Activated naive CD4-positive, alpha-beta T cell treated with anti-CD3 and anti-CD28 coated beads, Interleukin-2, amount 50 U/mL, for 16 hours (primary cell): Measurements from ENCODE around the gene RNF130.
"Not testable (repeated sequence)": the region's sequence is repeated elsewhere in the genome, so short reads cannot be mapped to it uniquely, and the experiment has no call there.

Experiments used
- DNase-seq: peaks from one replicate; pipeline ENCODE4 v3.0.0-alpha.2; 2020

The RNF130 gene

DNA sequence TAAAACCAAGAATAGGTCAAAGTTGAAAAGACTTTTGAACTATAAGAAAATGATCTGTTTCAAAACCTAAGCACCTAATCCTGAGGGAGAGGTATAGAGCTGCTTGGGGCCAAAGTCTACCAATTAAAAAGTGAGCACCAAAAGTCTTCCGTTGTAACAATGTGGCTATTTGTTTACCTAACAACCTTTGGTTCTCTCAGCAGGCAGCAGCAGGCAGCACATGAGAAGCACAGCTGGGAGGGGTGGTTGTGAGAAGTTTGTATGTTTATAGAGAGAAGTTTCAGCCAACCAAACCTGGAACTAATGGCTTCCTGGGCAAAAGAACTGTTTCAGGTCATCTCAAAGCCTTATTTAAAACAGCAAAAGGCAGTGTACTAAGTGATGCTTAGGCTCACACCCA is 104.1 kb downstream of the RNF130 start:
- DNase-seq, result no peak

DNA sequence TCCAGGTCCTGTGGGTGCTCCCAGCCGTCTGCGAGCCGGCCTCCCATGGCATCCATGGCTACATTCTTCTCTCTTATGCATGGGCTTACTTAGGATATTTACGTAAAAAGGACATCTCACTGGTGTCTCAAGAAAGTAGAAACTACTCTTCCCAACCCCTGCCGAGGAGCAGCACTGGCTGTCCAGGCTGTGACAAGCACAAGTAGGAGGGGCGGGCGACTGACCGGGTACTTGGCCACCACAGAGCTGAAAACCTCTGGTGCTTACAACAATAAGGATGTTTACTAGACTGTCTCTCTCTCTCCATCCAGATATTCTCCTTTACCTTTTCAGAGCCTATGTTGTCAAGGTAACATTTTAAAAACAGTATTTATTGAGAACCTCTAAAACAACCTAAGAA is 107.5 kb downstream of the RNF130 start:
- DNase-seq, result no peak

DNA sequence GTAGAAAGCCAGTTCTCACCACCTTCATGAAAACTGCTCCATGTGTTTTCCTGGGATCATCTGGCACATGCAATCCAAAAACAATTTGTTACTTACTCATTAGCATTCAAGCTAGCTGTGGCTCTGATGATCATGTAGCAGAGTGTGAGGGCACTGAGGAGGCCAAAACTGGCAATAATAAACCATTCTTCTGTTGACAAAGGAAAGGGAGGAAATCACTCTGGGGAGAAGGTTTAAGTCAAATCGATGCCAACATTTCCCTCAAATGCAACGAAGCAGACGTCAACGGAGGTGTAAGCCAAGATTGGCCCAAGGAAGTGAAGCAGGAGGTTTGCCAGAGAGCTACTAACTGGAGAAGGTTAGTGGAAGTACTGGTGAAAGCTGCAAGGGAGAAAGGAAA is 108.2 kb downstream of the RNF130 start:
- no peak for DNase-seq

DNA sequence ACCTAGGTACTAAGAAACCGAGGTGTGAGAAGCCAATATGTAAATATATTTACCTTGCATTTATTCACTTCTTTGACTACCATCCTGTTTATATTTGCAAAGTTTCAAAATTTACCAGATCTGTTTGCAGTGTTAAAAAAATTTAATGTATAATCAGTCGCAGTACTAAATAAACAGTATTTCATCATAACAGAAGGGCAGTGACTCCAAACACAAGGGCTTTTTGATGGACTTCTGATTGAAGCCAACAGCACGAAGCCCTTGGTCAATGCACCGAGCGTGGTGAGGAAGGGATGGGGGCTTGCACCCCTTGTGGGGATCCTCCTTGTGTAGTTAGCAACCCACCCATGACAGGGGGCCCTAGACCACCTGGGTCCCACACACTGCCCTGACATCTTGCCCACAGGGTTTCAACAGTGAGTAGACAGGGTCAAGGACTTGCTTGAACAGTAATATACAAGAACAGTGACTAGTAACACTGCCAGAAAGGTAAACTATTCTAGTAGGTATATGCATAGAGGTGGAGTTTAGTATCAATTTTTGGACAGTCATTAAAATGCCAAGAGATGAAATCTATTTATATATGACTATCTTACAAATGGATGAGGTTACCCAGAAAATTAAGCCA is 111.2 kb downstream of the RNF130 start:
- no peak for DNase-seq

DNA sequence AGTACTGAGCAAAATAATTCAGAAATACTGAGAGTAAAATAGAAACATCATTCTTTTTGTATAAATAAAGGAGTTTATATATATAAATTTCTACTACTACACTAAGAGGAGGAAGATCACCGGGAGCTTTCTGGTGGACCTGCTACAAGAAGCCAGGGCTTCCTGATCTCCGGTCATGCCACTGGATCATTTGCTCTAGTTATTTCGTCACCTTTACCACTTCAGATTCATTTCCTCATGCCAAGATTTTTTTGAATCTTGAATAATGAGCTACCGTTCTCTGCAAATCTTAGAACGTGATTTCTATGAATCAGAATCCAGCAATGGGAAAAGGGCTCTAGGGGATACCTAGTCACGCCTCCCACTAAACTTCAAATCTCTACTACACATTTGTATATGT is 111.9 kb downstream of the RNF130 start:
- no peak for DNase-seq

DNA sequence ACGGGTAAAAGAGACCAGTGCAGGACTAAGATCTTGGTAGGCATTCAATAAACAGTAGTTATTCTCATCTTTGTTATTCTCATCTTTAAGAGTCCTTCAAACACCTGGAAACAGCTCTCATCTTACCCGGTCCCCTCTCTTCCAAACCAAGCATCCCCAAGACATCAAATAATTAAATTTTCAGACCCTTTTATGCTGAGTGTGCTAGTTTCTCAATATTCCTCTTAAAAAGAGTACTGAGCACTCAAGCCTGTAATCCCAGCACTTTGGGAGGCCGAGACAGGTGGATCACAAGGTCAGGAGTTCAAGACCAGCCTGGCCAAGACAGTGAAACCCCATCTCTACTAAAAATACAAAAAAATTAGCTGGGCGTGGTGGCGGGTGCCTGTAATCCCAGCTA is 112.4 kb downstream of the RNF130 start:
- DNase-seq, result not testable (repeated sequence)

DNA sequence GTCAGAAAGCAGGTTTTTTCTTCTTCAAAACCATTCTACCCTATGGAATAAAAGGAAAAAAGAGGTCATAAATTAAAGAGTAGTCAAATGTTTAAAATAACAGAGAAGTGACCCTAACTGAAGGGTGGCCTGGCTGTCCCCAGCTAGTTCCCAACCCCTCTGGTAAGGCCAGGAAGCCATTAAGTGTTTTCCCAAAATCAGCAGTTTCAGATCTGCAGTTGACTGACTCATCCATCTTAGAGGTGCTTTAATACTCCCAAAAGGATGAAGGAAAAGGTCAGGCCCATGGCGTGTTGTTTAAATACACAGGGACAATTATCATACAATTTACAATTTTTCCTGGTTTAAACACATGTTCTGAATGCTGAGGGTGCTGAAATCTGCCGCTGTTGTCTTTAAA is 115.9 kb downstream of the RNF130 start:
- DNase-seq, result no peak

DNA sequence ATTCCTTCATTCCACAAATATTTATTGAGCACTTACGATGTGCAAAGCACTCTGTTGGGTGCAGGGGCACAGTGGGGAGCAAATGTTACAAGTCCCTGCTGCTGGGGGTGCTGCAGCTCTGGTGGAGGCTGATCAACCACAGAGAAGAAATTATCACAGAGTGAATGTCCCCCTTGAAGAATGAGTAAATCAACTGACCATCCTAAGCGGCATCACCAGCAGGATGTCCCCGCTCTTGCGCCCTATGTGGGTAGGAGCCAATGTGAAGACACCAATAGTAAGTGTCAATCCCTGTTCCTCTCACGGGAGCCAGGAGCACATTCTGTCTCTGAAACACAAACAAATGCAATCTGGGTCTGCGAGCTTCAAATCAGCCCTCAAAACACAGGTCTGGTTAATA is 116.5 kb downstream of the RNF130 start:
- DNase-seq, result no peak

DNA sequence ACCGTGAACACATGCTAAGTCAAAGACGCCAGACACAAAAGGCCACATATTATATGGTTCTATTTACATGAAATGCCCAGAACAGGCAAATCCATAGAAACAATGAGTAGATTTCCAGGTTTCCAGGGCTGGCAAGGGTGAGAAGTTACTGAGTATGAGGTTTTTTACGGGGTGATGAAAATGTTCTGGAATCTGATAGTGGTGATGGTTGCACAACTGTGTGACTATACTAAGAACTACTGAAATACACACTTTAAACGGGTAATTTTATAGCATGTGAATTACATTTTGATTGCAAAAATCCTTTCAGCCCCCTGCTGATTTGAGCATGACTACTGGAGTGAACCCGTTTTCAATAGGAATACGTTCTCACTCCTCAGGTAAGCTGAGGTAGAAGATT is 117.1 kb downstream of the RNF130 start:
- DNase-seq, result no peak

DNA sequence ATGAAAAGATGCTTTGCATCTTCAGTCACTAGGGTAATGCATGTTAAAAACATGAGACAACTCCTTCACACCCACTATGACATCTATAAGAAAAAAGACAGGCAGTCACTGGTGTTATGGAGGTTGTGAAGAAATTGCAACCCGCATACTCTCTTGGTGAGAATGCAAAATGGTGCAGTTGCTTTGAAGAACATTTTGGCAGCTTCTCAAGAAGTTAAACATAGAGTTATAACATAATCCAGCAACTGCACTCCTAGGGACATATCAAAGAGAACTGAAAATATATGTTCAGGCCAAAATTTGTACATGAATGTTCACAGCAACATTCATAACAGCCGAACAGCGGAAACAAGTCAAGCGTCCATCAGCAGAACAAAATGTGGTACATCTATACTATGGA is 117.6 kb downstream of the RNF130 start:
- no peak for DNase-seq

DNA sequence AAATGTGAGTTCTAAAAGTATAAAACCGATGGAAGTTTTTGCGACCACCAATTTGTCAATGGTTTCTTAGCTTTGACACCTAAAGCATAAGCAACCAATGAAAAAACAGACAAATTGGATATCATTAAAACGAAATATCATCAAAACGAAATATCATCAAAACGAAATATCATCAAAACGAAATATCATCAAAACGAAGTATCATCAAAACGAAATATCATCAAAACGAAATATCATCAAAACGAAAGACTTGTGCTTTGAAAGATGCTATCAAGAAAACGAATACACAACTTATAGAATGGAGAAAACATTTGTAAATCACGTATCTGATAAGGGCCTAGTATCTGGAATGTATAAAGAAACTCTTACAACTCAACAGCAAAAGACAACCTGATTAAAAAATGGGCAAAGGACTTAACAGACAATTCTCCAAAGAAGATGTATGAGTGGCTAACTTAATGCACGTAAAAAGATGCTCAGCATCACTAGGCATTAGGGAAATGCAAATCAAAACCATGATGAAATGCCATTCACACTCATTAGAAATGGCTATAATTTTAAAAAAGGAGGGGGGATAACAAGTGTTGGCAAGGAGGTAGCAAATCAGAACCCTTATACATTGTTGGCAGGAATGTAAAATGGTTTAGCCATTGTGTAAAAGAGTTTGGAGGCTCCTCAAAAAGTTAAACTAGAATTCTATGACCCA is 134.4 kb downstream of the RNF130 start:
- DNase-seq, result no peak

DNA sequence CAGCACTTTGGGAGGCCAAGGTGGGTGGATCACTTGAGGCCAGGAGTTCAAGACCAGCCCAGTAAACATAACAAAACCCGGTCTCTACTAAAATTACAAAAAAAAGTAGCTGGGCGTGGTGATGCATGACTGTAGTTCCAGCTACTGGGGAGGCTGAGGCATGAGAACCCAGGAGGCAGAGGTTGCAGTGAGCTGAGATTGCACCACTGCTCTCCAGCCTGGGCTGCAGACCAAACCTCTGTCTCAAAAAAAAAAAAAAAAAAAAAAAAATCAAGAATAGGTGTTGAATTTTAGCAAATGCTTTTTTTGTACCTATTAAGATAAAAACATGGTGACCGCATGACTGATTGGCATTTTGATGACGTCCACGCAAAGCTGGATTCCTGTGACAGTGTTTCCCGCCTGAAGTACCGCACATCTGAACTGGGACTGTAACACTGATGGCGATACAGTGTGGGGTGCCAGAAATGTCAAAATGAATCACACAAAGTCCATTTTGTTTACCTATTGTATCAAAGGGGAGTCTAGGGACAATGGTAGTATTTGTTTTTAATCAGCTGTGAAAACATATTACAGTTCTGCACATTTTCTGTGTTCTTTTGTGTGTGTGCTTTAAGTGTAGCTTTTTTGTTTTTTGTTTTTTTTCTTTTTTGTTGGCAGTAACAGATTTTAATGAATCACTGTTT is 140.6 kb downstream of the RNF130 start:
- DNase-seq, result no peak

DNA sequence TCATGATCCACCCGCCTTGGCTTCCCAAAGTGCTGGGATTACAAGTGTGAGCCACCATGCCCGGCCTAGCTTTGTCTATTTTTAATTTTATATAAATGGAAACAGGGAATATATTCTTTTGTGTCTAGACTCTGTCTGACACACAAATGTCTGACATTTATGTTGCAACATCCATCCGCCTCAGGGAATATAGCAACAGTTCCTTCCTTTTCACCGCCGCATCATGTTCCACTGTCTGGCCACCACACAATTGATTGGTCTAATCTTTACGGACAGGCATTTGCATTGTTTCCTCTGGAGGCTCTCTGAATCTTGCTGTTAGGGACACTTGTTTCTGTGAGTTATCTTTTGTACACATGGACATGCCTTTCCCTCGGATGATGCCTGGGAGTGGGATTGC is 143.7 kb downstream of the RNF130 start:
- no peak for DNase-seq

DNA sequence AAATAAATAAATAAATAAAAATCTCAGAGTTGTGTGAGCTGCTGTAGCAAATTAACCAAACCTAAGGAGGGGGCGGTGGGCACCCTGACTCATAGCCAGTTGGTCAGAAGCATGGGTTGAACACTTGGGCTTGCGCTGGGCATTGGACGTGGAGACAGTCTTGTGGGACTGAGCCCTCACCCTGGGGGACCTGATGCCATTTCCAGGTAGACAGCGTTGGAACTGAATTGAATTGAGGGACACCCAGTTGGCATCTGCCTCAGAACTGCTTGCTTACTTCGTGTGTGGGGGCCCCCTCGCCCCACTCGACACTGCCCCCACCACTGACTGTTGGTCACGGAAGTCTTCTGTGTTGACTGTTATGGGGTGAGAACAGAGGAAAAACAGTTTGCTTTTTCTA is 144.9 kb downstream of the RNF130 start:
- DNase-seq, result no peak

DNA sequence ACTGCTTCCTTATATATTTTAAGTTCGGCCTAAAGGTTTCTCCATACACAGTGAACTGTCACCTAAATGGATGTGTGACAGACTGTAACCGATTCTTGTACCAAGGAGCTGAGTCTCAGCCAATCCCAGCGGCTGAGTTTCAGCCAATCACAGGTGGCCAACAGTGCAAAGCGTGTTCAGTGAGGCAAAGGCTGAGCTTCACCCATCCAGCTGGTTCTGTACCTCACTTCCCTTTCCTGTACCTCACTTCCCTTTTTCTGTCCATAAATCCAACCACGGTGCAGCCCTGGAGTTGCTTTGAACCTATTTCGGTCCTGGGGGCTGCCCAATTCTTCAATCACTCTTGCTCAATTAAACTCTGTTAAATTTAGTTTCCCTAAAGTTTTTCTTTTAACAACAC is 148.1 kb downstream of the RNF130 start:
- no peak for DNase-seq

DNA sequence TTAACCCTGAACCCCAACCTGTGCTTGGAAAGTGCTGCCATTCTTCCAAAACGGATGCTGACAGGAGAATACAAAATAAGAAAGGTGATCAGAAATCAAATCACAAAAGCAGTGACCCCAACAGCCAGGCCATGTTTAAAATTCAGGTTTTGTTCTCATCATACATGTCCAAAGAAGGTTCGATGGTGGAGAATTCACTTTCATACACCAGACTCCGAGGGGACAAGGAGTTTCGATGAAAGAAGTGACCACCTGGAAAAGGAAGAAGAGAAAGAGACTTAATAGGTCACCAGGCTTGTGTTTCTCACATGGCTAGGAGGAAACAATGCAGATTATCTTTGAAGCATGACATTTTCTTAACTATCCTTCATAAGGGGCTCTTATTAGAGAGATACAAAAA is 151.4 kb downstream of the RNF130 start:
- DNase-seq, result no peak

DNA sequence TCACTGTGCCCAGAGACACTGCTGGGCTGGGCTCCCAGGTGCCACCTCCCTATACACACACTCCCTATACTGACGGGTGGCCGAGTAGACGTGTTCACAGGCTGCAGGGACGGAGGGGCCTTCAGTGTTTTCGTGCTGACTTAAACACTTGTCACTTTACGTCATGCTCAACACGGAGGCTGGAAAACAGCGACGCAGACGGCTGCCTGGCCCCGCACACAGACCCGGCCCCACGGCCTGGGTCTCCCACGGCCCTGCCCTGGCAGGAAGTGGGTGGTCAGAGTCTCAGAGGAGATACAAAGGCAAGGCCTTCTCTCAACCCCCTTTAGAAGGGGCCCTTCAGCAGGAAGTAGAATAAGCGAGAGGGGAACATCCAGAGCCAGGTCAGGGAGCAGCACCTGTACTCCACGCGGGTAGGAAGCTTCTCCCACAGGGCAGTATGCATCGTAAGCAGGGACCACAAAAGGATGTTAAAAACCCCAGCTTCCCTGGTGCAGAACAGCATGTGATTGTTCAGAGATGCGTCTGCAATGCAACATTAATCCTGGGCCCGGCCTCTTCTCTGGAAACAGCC is 152.0 kb downstream of the RNF130 start:
- DNase-seq, result no peak

DNA sequence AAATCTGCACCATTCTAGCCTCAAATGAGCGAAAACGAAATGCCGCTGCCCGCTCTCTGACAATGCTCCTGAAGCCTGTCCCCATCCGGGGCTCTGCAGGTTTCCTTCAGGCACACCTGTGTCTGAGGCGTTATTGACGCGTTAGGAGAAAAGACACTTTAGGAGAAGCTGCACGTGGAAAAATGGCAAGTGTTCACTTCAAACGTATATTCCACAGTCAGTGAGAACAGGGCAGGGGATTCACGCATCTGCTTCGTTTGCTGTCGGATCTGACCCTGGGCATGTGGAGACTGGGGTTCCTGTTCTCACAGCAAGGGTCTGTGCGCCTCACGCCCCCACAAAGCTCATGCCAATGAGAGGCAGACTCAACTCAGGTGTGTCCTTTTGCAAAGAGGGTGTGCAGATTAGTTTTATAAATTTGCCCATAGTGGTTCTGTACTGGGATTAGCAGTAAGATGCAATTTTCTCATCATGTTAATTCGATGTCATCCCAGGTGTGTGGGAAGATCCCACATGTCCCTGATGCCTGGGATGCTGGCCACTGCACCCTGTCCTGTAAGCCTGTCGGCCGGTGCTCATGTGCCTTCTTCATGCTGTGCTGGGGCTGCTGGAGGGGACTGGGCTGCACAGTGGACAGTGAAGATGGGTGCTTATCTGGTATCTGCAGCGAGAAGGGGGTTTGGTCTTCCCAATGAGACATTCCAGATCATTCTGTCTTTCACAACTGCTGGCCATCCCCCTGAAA is 152.6 kb downstream of the RNF130 start:
- DNase-seq, result no peak

DNA sequence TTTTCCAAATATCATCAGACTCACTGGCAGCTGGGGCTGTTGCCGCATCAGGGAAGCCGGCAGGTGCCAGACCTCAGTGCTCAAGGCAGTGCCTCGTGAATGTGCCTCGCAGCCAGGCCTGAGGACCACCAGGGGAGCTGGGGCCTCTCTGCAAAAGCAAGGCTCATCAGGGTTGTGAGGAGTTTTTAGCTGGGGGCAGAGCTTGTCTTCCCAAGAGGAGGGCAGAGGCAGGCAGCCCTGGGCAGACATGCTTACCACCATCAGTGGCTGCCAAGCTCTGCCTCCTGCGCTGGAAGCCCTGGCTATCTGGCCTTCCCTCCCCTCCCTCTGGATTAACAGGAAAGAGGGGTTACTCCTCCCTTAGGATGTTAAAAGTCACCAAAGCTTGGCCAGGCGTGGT is 155.0 kb downstream of the RNF130 start:
- no peak for DNase-seq

DNA sequence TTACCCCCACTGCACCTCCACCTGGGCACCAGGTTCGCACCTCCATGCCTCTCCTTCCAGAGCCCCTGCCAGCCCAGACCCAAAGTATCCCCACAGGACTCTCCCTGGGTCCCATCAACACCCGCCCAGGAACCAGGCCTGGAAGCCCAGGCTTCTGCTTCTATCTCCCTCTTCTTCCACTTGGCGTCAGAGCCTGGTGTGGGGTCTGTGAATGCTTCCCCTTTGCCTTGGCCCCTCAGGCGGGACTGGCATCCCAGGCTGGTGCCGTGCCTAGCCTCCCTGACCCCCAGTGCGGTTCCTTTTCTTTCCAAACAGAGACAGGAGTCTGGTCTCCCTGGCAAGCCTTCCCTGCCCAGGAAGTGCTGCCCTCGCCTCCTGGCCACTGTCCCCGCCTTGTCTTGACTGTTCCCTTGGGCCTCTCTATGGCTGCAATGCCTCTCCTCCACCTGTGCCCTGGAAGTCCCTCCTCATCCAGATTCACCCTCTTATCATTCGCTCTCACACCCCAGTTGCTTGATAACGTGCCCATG is 156.1 kb downstream of the RNF130 start:
- no peak for DNase-seq

DNA sequence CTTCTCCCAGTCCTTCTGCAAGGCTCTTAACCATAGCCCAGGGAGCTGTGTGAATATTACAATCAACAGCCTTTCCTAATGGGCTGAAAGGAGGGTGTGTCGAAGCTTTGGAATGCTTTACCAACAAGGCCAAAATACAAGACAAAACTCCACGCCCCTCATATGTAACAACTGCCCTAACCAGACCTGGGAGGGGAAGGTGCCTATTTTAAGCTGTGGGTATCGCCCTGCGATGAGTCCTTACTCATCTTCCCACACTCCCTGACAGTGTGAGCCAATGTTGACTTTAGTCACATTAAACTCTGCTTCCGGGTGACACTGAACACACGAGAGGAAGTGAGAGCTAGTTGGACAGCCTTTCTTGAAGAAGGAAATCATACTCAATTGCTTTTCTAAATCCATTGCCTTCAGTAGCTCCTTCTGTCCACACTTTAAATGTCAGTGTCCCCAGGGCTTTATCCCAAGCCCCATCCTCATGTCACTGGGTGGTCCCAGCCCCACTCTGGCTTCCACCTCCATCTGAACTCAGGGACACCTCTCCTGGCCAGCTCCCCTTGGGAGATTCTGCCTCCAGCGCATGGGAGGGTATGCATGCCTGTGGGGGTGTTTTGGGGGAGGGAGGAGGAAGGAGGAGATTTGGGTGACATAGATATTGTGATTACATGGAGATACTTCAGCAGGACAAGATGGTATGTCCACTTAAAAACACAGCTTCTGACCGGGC is 157.4 kb downstream of the RNF130 start:
- no peak for DNase-seq

DNA sequence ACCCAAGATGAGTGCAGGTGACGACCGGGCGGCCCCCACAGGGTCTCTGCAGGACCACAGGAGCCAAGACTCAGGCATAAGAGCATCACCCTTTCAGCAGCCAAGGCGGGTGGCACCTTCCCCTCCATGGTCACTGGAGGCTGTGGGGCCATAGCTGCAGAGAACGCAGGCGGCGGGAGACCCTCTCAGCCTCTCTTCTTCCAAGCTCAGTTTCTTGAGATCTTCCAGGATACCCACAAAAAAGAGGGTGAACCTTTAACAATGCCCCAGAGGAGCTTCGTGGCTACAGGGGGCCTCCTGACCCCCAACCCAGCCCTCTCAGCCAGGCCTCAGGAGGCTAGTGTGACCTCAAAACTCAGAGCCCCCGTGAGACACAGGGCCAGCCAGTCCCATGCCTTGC is 158.1 kb downstream of the RNF130 start:
- DNase-seq, result no peak
